Non-pigmented ciliary epithelial cell (primary cell): ENCODE data around the gene IL18RAP.

Experiments
- DNase-seq: peaks from one replicate; pipeline ENCODE4 v3.0.0-alpha.2; 2010; ENCODE audit warnings: low read depth

Gene IL18RAP

GRCh38 chr2:102423368-102423767 is 408 bp downstream of the IL18RAP start:
- DNase-seq: no peak

- no peak for DNase-seq
Observed at GRCh38 chr2:102424754-102425153, 1.8 kb downstream of the IL18RAP start.

- DNase-seq: no peak
Observed at GRCh38 chr2:102425441-102426132, 2.6 kb downstream of the IL18RAP start.

- no peak for DNase-seq
Observed at GRCh38 chr2:102427249-102427648, 4.3 kb downstream of the IL18RAP start.

- DNase-seq: no peak
Observed at GRCh38 chr2:102428573-102428972, 5.6 kb downstream of the IL18RAP start.

GRCh38 chr2:102432386-102432785 is 9.4 kb downstream of the IL18RAP start:
- DNase-seq: no peak

- no peak for DNase-seq
Observed at GRCh38 chr2:102433973-102434654, 11.2 kb downstream of the IL18RAP start.

- DNase-seq: no peak
Observed at GRCh38 chr2:102434655-102435381, 11.9 kb downstream of the IL18RAP start.

- no peak for DNase-seq
Observed at GRCh38 chr2:102435741-102436140, 12.8 kb downstream of the IL18RAP start.

- peak; percentile 42 for DNase-seq
Observed at GRCh38 chr2:102436323-102436722, 13.4 kb downstream of the IL18RAP start.

GRCh38 chr2:102437122-102437521 is 14.2 kb downstream of the IL18RAP start:
- DNase-seq: no peak

- DNase-seq: no peak
Observed at GRCh38 chr2:102438111-102438510, 15.2 kb downstream of the IL18RAP start.

- no peak for DNase-seq
Observed at GRCh38 chr2:102438578-102438977, 15.6 kb downstream of the IL18RAP start.

- DNase-seq: peak; percentile 71
Observed at GRCh38 chr2:102439065-102439695, 16.2 kb downstream of the IL18RAP start.

- DNase-seq: no peak
Observed at GRCh38 chr2:102442967-102443828, 20.2 kb downstream of the IL18RAP start.

GRCh38 chr2:102444233-102444632 is 21.3 kb downstream of the IL18RAP start:
- no peak for DNase-seq

- no peak for DNase-seq
Observed at GRCh38 chr2:102446936-102447335, 24.0 kb downstream of the IL18RAP start.

GRCh38 chr2:102449370-102449974 is 26.5 kb downstream of the IL18RAP start:
- DNase-seq: no peak

- no peak for DNase-seq
Observed at GRCh38 chr2:102451968-102452367, 29.0 kb downstream of the IL18RAP start.

GRCh38 chr2:102453501-102453900 is 30.5 kb downstream of the IL18RAP start:
- DNase-seq: no peak

GRCh38 chr2:102455061-102455670 is 32.2 kb downstream of the IL18RAP start:
- DNase-seq: no peak
